AG04450 (cell line): ENCODE measurements around the gene TEX28. TPM values are rescaled to one million over a fixed set of nuclear protein-coding genes. Genes with fewer than 3 reads are reported as not detected.

Source experiments
- CTCF ChIA-PET: fragments of 300-600, 350-600 bp; formaldehyde crosslinking; extraction: SDS; loops from one replicate; lab custom pipeline; 2022; ENCODE audit warnings: antibody characterized with exemption, inconsistent platforms; lab: Charles Lee
- POLR2A ChIA-PET: fragments of 350-600 bp; formaldehyde crosslinking; extraction: SDS; loops from one replicate; lab custom pipeline; 2021; ENCODE audit warnings: antibody characterized with exemption, inconsistent platforms; lab: Yijun Ruan, JAX
- DNase-seq: peaks from one replicate; pipeline ENCODE4 v3.0.0-alpha.2; 2011; ENCODE audit warnings: low read depth, low spot score
- H3K27ac ChIP-seq: one replicate; pipeline ENCODE4 v1.5.1; 2012; ENCODE audit warnings: low read depth, low read length, control low read depth
- H3K27me3 ChIP-seq: one replicate; pipeline ENCODE4 v1.6.0; 2012; ENCODE audit warnings: low read length; ENCODE audit not compliant: control insufficient read depth, insufficient read depth
- H3K4me3 ChIP-seq: 2 replicates; pipeline ENCODE4 v1.5.1; 2011; ENCODE audit warnings: mild to moderate bottlenecking, low read depth, low read length, control low read depth
- H3K9me3 ChIP-seq: 2 replicates; pipeline ENCODE4 v1.5.1; 2012; ENCODE audit warnings: low read length; ENCODE audit not compliant: control insufficient read depth, insufficient read depth
- CTCF ChIP-seq: IDR thresholded peaks from 2 replicates; pipeline ENCODE4 v1.5.1; 2011; ENCODE audit warnings: low read depth, low read length, control low read depth, inconsistent platforms
- polyA plus RNA-seq: library from polyadenylated mRNA; depleted of rRNA; stranded (reverse); fragments of >200 nt; gene quantifications from 2 replicates; pipeline ENCODE4 v1.2.3, GENCODE V29; 2011

The TEX28 gene
- polyA plus RNA-seq, 1 experiment: not detected

GRCh38 chrX:154310616-154311536 is 16.0 kb upstream of the TEX28 start:
- DNase-seq: no peak
- ChIA-PET CTCF (no interaction called here), POLR2A (no interaction called here)
- Histone ChIP-seq H3K4me3 (no peak overlapping the region), H3K9me3 (no peaks in the 10 kb centered on the region), H3K27me3 (no peaks in the 10 kb centered on the region), H3K27ac (no peak overlapping the region)
- TF ChIP-seq CTCF: no peak

- Histone ChIP-seq H3K27me3 (no peaks in the 10 kb centered on the region), H3K9me3 (no peaks in the 10 kb centered on the region), H3K27ac (no peak overlapping the region), H3K4me3 (no peak overlapping the region)
- ChIA-PET CTCF (interaction anchor here (1.1 to 2.1 kb wide), 3 partner anchors 9 to 1367 kb away, joined by 3 to 12 read pairs (median 3); no protein-coding TSS in a partner anchor), POLR2A (no interaction called here)
- no peak for TF ChIP-seq CTCF
- DNase-seq: no peak
Measured at GRCh38 chrX:154309041-154309775, 14.3 kb upstream of the TEX28 start.

- POLR2A ChIA-PET: no interaction called here
Measured at GRCh38 chrX:154308108-154308946, 13.4 kb upstream of the TEX28 start.

GRCh38 chrX:154307202-154307601 is 12.3 kb upstream of the TEX28 start:
- H3K9me3 ChIP-seq: no peaks in the 10 kb centered on the region
- H3K27ac ChIP-seq: no peak overlapping the region
- POLR2A ChIA-PET: no interaction called here
- H3K4me3 ChIP-seq: no peak overlapping the region
- no peak for DNase-seq
- no peak for TF ChIP-seq CTCF
- H3K27me3 ChIP-seq: peaks cover 4% of the 10 kb centered on the region
- CTCF ChIA-PET: interaction anchor here (2.1 kb wide), 1 partner anchor 11 kb away, joined by 12 read pairs; no protein-coding TSS in a partner anchor

More at GRCh38 chrX:154308108-154308946, 13.4 kb upstream of the TEX28 start:
- Histone ChIP-seq H3K9me3 (no peaks in the 10 kb centered on the region), H3K27me3 (peaks cover 2% of the 10 kb centered on the region), H3K27ac (no peak overlapping the region), H3K4me3 (no peak overlapping the region)
- CTCF ChIA-PET: interaction anchor here (0.7 to 2.1 kb wide), 6 partner anchors 10 to 1367 kb away, joined by 3 to 12 read pairs (median 3); partner anchors contain the start of gene TEX28
- TF ChIP-seq CTCF: peak; percentile 60
- no peak for DNase-seq
